GM18519 (cell line): ENCODE results near the gene LHFPL2.

Source experiments
- ATAC-seq: cut with Tn5 transposase; IDR thresholded peaks from one replicate; pipeline ENCODE4 v1.9.1; 2021; ENCODE audit warnings: mild to moderate bottlenecking, moderate library complexity; ENCODE audit not compliant: unreplicated experiment, low FRiP score

The LHFPL2 gene

DNA sequence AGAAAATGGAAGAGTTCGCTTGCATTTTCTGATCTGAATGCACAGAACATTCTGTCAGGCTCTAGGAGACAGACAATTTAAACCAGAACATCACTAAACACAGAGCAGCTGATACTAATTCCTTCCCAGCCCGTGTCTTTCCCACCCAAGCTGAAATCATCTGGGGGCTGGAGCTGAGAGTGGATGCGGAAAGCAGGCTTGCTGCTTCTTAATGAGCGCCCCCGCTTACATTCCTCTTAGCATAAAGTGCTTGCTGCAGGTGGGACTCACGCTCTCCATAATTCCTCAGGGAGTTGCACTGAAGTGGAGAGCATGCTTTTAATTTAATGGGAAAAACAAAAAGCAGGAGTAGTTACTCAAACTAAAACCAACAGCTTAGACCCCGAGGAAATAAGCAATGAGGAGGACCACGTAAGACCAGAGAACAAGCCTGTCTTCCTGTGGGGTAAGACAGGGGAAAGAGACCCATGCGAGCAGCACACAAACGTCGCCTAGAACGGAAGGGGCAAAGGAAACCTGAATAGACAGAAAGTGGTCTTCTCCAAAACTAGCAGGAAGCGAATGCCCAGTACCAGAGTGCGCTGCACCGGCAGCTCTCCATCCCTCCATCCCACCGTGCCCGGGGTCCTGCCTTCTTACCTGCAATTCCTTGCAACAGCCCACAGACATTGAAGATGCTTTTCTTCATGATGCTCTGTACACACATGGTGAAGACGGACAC, 139.3 kb downstream of the LHFPL2 start:
- no peak for ATAC-seq

GRCh38 chr5:78508186-78508765, 140.3 kb downstream of the LHFPL2 start:
- no peak for ATAC-seq

GRCh38 chr5:78507531-78507930, 141.0 kb downstream of the LHFPL2 start:
- ATAC-seq: no peak

DNA sequence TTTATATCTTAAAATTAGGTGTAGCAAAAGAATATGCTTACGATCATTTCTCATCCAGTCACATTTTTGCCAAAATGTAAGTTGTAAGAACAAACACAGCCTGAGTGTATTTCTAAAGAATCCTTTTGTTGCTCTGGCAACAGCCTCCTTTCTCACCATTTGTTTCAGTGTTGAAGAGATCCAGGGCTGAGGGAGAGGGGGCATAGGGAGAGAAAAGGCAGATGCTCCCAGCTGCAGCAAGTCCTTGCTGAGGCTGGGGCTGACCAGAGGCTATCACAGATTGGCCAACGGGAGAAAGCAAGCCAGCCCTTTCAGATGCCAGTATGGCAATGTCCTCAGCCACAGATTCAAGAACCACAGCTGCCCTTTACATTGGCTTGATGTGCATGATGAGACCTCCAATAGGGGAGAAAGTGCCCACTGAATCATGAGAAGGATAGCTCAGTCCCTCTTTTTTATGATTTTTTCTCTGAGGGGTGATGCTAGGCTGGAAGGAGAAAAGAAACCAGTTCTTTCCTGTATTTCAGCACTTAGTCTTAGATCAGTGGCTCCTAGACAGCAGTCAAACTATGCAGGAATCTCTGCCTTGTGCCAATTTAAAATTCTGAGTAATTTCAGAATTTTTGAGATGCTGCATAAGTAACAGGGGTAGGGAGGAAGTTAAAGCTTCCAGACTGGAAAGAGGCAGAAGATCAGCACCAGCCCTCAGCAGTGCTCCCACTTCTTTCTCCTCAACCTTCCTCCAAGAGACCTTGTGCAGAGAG, 142.1 kb downstream of the LHFPL2 start:
- ATAC-seq: no peak

- no peak for ATAC-seq
Observed at GRCh38 chr5:78505860-78506259, 142.7 kb downstream of the LHFPL2 start.

GRCh38 chr5:78504704-78505677, 143.6 kb downstream of the LHFPL2 start:
- ATAC-seq: no peak

- no peak for ATAC-seq
Observed at GRCh38 chr5:78503958-78504653, 144.5 kb downstream of the LHFPL2 start.

- no peak for ATAC-seq
Observed at GRCh38 chr5:78501411-78502352, 146.9 kb downstream of the LHFPL2 start.

- ATAC-seq: no peak
Observed at GRCh38 chr5:78500871-78501270, 147.7 kb downstream of the LHFPL2 start.

- no peak for ATAC-seq
Observed at GRCh38 chr5:78500028-78500427, 148.5 kb downstream of the LHFPL2 start.

- no peak for ATAC-seq
Observed at GRCh38 chr5:78499485-78499884, 149.1 kb downstream of the LHFPL2 start.

DNA sequence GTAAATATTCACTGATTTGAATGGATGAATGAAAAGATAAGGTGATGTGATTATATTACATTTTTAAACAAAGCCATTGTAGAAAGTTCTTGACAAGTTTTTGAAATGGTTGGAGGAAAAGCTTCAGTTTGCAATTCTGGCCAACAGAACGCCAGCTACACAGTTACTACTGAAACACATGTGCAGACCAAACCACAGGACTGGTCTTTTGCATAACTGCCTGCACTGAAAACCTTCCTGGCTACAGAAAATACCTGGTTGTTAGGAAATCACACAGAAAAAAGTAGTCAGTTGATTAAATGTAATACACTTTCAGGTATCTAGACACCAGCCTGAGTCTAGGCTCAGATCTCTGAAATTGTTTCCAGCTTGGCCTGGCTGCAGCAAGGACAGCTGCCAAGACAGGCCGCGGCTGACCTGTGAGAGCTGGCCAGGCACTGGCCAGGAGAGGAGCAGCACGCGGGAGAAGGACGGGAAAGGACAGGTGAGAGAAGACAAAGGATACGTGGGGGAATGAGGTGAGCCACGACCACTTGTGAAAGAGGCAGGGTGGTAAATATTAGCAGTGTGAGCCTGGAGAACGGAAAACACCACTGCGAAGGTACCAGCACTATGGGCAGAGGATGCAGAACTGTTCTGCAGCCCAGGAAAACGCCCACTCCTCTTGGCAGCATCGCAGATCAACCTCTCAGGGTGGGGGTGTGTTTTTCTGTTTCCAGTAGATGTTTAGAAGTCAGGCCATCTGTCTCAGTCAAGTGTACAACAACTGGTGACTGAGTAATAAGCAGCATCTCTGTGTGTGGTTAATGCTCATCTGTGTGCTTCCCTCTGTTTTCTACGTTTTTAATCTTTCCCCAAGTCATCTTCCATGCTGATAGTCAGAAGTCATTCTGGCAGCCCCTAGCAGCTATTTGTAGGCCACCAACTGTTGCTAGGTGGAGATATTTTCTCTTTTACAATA, 150.7 kb downstream of the LHFPL2 start:
- ATAC-seq: no peak

DNA sequence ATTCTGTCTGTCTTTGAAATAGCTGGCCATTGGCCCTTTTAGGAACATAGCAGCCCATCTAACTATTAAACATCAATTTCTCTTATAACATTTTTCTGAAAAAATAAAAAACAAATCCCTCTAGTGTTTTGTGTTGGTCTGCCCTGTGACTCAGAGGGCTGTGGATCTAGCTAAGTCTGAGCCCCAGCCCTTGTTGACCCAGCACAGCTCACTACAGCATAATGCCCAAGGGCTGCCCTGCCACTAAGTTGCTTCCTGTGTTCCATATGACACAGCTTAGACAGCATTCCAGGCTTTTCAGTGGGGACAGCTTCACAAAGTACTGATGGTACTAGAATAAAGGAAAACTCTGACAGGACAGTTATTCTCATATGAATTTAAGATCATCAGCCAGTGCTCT, 152.2 kb downstream of the LHFPL2 start:
- no peak for ATAC-seq

DNA sequence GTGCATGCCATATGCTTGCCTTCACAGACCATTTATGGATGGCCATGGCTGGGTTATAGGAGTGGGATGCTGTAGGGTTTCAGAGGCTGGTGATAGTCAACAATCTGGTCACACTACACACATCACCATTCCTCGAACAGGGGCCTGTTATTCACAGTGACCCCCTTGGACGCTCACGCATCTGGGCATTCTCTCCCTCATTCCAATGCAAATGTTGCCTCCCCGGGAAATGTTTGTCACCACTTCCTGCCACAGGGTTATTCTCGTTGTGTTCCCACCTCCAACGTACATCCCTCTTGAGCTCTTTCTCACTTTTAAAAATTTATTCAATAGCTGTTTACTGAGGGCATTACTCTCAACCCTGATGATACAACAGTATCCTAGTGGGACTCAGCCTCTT, 152.8 kb downstream of the LHFPL2 start:
- ATAC-seq: no peak

DNA sequence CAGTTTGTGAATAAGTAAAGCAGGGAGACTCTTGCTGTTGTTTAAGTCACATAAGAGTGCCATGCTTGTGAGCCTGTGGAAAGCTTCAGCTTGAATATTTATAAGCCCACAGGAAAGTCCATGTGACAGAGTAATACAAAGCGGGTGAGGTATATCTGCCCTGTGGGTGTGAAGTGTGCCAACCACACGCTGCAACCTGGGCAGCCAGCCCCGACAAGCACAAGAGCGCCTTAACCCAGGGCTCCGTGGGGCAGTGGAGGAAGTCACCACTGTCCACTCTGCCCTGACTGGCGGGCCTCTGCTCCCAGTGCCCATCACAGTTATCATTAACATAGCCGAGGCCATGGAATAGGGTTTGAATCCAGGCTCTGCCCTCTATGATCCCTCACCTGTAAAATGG, 155.9 kb downstream of the LHFPL2 start:
- no peak for ATAC-seq

DNA sequence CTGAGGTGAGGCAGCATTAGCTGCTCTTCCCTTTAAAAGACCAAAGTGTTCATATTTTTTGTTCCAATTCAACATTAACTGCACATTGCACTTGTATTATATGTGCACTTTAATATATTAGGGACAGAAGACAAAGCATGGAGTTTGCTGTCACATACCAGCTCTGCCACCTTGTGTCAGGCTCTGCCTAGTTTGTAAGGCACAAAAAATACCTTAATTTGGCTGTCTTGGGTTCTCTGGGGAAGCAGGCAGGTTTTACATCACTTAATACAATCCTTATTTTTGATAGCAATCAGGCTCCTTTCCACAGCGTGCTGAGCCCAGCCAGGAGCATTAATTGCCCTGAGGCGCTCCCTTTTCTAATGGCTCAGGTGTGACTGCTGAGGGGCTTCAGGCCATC, 156.3 kb downstream of the LHFPL2 start:
- ATAC-seq: no peak

- ATAC-seq: no peak
Observed at GRCh38 chr5:78490709-78491485, 157.7 kb downstream of the LHFPL2 start.
